SH-SY5Y (cell line): ENCODE data around the gene CTSH.

Source experiments
- GATA2 ChIP-seq: IDR thresholded peaks from 2 replicates; pipeline ENCODE4 v1.6.1; 2011; ENCODE audit warnings: mild to moderate bottlenecking, low read depth, low read length
- GATA3 ChIP-seq: IDR thresholded peaks from 2 replicates; pipeline ENCODE4 v1.6.1; 2011; ENCODE audit warnings: low read depth, mild to moderate bottlenecking, low read length, moderate library complexity

Gene CTSH

GRCh38 chr15:78944669-78945407 lies at the start of gene CTSH:
TSS of gene CTSH (minus strand) at chr15:78945046. CDS start at chr15:78944981, 65 bp downstream.
- TF ChIP-seq GATA3 (no peak), GATA2 (peak; percentile 74)

- TF ChIP-seq GATA2 (no peak), GATA3 (no peak)
Measured at GRCh38 chr15:78993931-78994530, 49.2 kb upstream of the CTSH start.

GRCh38 chr15:78993257-78993930 lies 48.5 kb upstream of the CTSH start:
- TF ChIP-seq GATA2 (no peak), GATA3 (no peak)

- TF ChIP-seq GATA3, result no peak
- no peak for TF ChIP-seq GATA2
Measured at GRCh38 chr15:78992416-78993256, 47.8 kb upstream of the CTSH start.

GRCh38 chr15:78991879-78992278 lies 47.0 kb upstream of the CTSH start:
- TF ChIP-seq GATA2, result no peak
- no peak for TF ChIP-seq GATA3

- no peak for TF ChIP-seq GATA2
- no peak for TF ChIP-seq GATA3
Measured at GRCh38 chr15:78991476-78991875, 46.6 kb upstream of the CTSH start.

- TF ChIP-seq GATA2, result no peak
Measured at GRCh38 chr15:78990278-78990677, 45.4 kb upstream of the CTSH start.

- TF ChIP-seq GATA2 (no peak), GATA3 (no peak)
Measured at GRCh38 chr15:78989701-78990240, 44.9 kb upstream of the CTSH start.

- TF ChIP-seq GATA2 (no peak), GATA3 (no peak)
Measured at GRCh38 chr15:78988361-78988911, 43.6 kb upstream of the CTSH start.

- TF ChIP-seq GATA3 (no peak), GATA2 (no peak)
Measured at GRCh38 chr15:78987556-78988360, 42.9 kb upstream of the CTSH start.

GRCh38 chr15:78985859-78986475 lies 41.1 kb upstream of the CTSH start:
- TF ChIP-seq GATA3 (no peak), GATA2 (no peak)

- TF ChIP-seq GATA3, result no peak
- TF ChIP-seq GATA2, result no peak
Measured at GRCh38 chr15:78984041-78984440, 39.2 kb upstream of the CTSH start.

GRCh38 chr15:78983146-78983918 lies 38.5 kb upstream of the CTSH start:
- TF ChIP-seq GATA2, result no peak
- TF ChIP-seq GATA3, result no peak

GRCh38 chr15:78982736-78983135 lies 37.9 kb upstream of the CTSH start:
- TF ChIP-seq GATA2 (no peak), GATA3 (no peak)
